GM12865 (cell line): ENCODE measurements around the gene MACO1.
"Not testable (repeated sequence)": the region's sequence is repeated elsewhere in the genome, so short reads cannot be mapped to it uniquely, and the experiment has no call there.

Experiments
- DNase-seq: peaks from one replicate; pipeline ENCODE4 v3.0.0; 2010; ENCODE audit warnings: low read depth
- H3K4me3 ChIP-seq: 2 replicates; pipeline ENCODE4 v1.5.1; 2011; ENCODE audit warnings: mild to moderate bottlenecking, low read depth, low read length, control low read depth
- TF ChIP-seq, protein P1 (sequence below): IDR thresholded peaks from 2 replicates; pipeline ENCODE4 v1.5.1; 2011; ENCODE audit warnings: low read length, control low read depth, low read depth, inconsistent platforms; ENCODE audit not compliant: insufficient read depth; ENCODE audit errors: missing control alignments

MACO1 gene

GRCh38 chr1:25412872-25413623 lies 17.6 kb upstream of the MACO1 start:
- DNase-seq, H3K4me3 ChIP-seq: not testable (repeated sequence)

DNA sequence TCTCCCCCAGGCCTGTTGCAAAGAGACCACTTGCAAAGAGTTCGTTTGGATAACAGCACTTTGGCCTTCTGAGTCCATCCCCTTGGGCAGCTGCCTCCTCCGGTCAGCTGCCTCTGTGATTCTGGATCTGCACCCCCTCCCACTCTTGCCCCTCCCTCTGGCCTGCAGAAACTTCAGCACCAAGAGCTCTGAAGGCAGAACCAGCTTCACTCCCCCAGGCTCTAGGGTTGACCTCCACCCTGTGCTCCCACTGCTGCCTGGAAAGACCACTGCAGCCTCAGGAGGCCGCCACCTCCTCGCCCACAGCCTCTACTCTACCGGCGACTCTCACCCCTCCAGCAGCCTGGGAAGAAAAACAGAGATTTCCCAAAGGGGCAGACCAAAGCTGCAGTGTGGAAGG lies 16.5 kb upstream of the MACO1 start:
- H3K4me3 ChIP-seq, DNase-seq: not testable (repeated sequence)

- not testable (repeated sequence) for DNase-seq, H3K4me3 ChIP-seq
Observed at GRCh38 chr1:25414578-25414977, 16.1 kb upstream of the MACO1 start.

DNA sequence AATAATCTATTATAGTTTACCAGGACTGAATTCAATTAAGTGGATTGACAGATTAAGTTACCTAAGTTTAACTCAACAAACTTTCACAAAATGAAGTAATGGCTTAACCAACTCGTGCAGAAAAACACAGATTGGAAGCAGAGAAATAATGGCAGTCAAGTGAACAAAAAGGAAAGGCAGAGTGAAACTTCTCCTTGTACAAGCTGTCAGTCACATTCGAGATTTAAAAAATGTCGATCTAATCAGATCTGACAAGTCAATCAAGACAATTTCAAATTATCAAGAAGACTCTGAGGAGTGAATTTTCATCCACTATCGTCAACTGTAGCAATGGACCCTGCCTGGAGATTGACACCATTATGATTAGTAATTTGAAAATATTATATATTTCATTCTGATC lies 13.4 kb upstream of the MACO1 start:
- DNase-seq, H3K4me3 ChIP-seq: not testable (repeated sequence)

- H3K4me3 ChIP-seq, DNase-seq: not testable (repeated sequence)
Observed at GRCh38 chr1:25419339-25419738, 11.4 kb upstream of the MACO1 start.

- DNase-seq, H3K4me3 ChIP-seq: not testable (repeated sequence)
Observed at GRCh38 chr1:25420715-25421114, 10.0 kb upstream of the MACO1 start, which contains the start of gene RHCE. RHCE (minus strand) TSS chr1:25420825; CDS start chr1:25420786, 39 bp downstream.

DNA sequence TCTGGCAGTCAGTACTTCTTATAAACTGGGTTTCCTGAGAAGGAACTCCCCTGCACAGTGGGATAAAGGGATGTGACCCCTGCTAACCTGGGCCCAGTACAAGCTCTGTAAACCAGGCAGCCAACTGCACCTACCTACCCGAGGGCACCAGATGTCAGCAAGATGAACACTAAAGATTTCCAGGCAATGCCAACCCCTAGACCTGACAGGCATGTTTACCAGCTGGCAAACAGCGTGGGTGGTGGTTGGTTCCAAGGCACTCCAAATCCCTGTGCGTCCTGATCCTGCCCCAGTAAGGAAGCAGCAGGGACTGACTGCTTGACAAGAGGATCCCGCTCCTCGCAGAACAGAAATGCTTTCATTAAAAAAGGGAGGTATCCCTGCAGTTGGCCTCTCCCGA lies 7.5 kb upstream of the MACO1 start:
- not testable (repeated sequence) for H3K4me3 ChIP-seq, DNase-seq

GRCh38 chr1:25425098-25426085 lies 5.3 kb upstream of the MACO1 start:
- TF ChIP-seq, protein P1, sequence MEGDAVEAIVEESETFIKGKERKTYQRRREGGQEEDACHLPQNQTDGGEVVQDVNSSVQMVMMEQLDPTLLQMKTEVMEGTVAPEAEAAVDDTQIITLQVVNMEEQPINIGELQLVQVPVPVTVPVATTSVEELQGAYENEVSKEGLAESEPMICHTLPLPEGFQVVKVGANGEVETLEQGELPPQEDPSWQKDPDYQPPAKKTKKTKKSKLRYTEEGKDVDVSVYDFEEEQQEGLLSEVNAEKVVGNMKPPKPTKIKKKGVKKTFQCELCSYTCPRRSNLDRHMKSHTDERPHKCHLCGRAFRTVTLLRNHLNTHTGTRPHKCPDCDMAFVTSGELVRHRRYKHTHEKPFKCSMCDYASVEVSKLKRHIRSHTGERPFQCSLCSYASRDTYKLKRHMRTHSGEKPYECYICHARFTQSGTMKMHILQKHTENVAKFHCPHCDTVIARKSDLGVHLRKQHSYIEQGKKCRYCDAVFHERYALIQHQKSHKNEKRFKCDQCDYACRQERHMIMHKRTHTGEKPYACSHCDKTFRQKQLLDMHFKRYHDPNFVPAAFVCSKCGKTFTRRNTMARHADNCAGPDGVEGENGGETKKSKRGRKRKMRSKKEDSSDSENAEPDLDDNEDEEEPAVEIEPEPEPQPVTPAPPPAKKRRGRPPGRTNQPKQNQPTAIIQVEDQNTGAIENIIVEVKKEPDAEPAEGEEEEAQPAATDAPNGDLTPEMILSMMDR, result no peak
- H3K4me3 ChIP-seq, result no peak overlapping the region
- DNase-seq, result peak; percentile 46

- no peak for DNase-seq
- TF ChIP-seq, protein P1, result no peak
- H3K4me3 ChIP-seq, result no peak overlapping the region
Observed at GRCh38 chr1:25427696-25428095, 3.0 kb upstream of the MACO1 start.

DNA sequence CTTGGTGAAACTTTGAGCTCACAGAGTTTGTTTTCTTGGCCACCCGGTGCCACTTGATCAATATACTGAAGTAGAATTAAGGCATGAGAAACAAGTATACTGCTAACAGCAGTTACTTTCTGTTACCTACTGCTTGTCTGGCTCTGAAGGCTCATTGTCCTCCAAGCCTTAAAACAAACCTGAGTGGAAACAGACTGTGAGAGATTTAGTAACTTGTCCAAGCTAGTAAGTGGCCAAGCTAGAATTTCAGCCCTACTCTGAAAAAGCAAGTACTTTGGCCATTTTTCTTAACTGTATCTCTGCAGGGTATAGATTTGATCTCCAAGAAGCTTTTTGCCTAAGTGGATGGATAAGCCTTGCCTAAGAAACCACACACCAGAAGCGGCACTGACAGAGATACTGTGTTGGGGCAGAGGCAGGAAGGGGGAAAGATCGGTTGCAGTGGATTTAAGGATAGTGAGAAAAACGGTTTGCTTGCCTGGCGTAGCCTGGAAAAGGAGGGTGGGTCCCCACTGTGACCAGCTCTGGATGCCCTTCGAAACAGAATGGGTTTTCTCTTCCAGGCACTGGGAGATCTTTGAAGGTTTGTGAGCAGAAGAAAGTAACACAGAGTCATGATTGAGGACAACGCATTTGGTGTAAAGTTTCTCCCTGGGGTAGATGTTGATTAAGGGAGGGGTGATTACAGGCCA lies 2.1 kb upstream of the MACO1 start:
- H3K4me3 ChIP-seq, result no peak overlapping the region
- no peak for DNase-seq
- TF ChIP-seq, protein P1, result no peak
